ENCODE results near the gene GRAMD1B.

The GRAMD1B gene

GRCh38 chr11:123405123-123405592 lies 24.9 kb upstream of the GRAMD1B start:
- H3K27me3 Mint-ChIP-seq, result peaks cover 5% of the 10 kb centered on the region

GRCh38 chr11:123406441-123407129 lies 23.5 kb upstream of the GRAMD1B start:
- Mint-ChIP-seq H3K9me3 (no peaks in the 10 kb centered on the region), H3K27me3 (peaks cover 9% of the 10 kb centered on the region), H3K4me1 (peaks cover 35% of the 10 kb centered on the region), H3K27ac (peak overlapping the region; percentile 45), H3K4me3 (no peak overlapping the region), H3K36me3 (no peaks in the 10 kb centered on the region)
- DNase-seq, result no peak
- CTCF ChIA-PET, result interaction anchor here (0.6 to 6.8 kb wide), 35 partner anchors 9 to 303 kb away, joined by 3 to 232 read pairs (median 6); partner anchors contain the start of gene GRAMD1B

More at GRCh38 chr11:123405123-123405592, 24.9 kb upstream of the GRAMD1B start:
- H3K36me3 Mint-ChIP-seq, result no peaks in the 10 kb centered on the region
- H3K4me1 Mint-ChIP-seq, result peaks cover 30% of the 10 kb centered on the region
- H3K4me3 Mint-ChIP-seq, result no peak overlapping the region
- H3K27ac Mint-ChIP-seq, result no peak overlapping the region
- no peaks in the 10 kb centered on the region for H3K9me3 Mint-ChIP-seq
- CTCF ChIA-PET, result interaction anchor here (3.1 to 6.8 kb wide), 7 partner anchors 28 to 150 kb away, joined by 12 to 232 read pairs (median 20); no protein-coding TSS in a partner anchor
- no peak for DNase-seq

- Mint-ChIP-seq H3K4me3 (peak overlapping the region; percentile 33), H3K27ac (no peak overlapping the region), H3K36me3 (no peaks in the 10 kb centered on the region), H3K27me3 (peaks cover 9% of the 10 kb centered on the region), H3K9me3 (no peaks in the 10 kb centered on the region), H3K4me1 (peaks cover 35% of the 10 kb centered on the region)
- CTCF ChIA-PET, result interaction anchor here (0.6 to 6.8 kb wide), 52 partner anchors 9 to 304 kb away, joined by 3 to 232 read pairs (median 5); partner anchors contain the start of gene GRAMD1B
- peak; percentile 76 for DNase-seq
Observed at GRCh38 chr11:123407130-123407995, 22.7 kb upstream of the GRAMD1B start.

- DNase-seq, result no peak
- H3K27me3 Mint-ChIP-seq, result peaks cover 9% of the 10 kb centered on the region
- no peaks in the 10 kb centered on the region for H3K36me3 Mint-ChIP-seq
- no peaks in the 10 kb centered on the region for H3K9me3 Mint-ChIP-seq
- H3K27ac Mint-ChIP-seq, result no peak overlapping the region
- no peak overlapping the region for H3K4me3 Mint-ChIP-seq
- CTCF ChIA-PET, result interaction anchor here (0.7 to 6.8 kb wide), 45 partner anchors 9 to 305 kb away, joined by 3 to 232 read pairs (median 5); partner anchors contain the start of gene GRAMD1B
- peaks cover 35% of the 10 kb centered on the region for H3K4me1 Mint-ChIP-seq
Observed at GRCh38 chr11:123407996-123408597, 22.0 kb upstream of the GRAMD1B start.

- DNase-seq, result no peak
- H3K4me3 Mint-ChIP-seq, result no peak overlapping the region
- CTCF ChIA-PET, result interaction anchor here (1.1 to 6.8 kb wide), 21 partner anchors 8 to 297 kb away, joined by 4 to 232 read pairs (median 9); partner anchors contain the start of gene GRAMD1B
- H3K36me3 Mint-ChIP-seq, result no peaks in the 10 kb centered on the region
- peaks cover 35% of the 10 kb centered on the region for H3K4me1 Mint-ChIP-seq
- H3K27ac Mint-ChIP-seq, result no peak overlapping the region
- H3K9me3 Mint-ChIP-seq, result no peaks in the 10 kb centered on the region
- peaks cover 9% of the 10 kb centered on the region for H3K27me3 Mint-ChIP-seq
Observed at GRCh38 chr11:123408619-123409455, 21.2 kb upstream of the GRAMD1B start.

GRCh38 chr11:123409456-123410217 lies 20.4 kb upstream of the GRAMD1B start:
- H3K27me3 Mint-ChIP-seq, result peaks cover 9% of the 10 kb centered on the region
- CTCF ChIA-PET, result interaction anchor here (1.2 to 6.8 kb wide), 4 partner anchors 20 to 68 kb away, joined by 3 to 232 read pairs (median 6); partner anchors contain the start of gene GRAMD1B
- H3K36me3 Mint-ChIP-seq, result no peaks in the 10 kb centered on the region
- H3K4me1 Mint-ChIP-seq, result peaks cover 34% of the 10 kb centered on the region
- no peak overlapping the region for H3K27ac Mint-ChIP-seq
- no peaks in the 10 kb centered on the region for H3K9me3 Mint-ChIP-seq
- DNase-seq, result no peak
- no peak overlapping the region for H3K4me3 Mint-ChIP-seq

GRCh38 chr11:123410218-123410549 lies 19.9 kb upstream of the GRAMD1B start:
- H3K36me3 Mint-ChIP-seq, result no peaks in the 10 kb centered on the region
- no peak for DNase-seq
- H3K27me3 Mint-ChIP-seq, result peaks cover 9% of the 10 kb centered on the region
- H3K9me3 Mint-ChIP-seq, result no peaks in the 10 kb centered on the region
- no peak overlapping the region for H3K4me3 Mint-ChIP-seq
- CTCF ChIA-PET, result interaction anchor here (1.2 to 6.8 kb wide), 4 partner anchors 19 to 67 kb away, joined by 3 to 232 read pairs (median 6); partner anchors contain the start of gene GRAMD1B
- no peak overlapping the region for H3K27ac Mint-ChIP-seq
- peaks cover 31% of the 10 kb centered on the region for H3K4me1 Mint-ChIP-seq

- H3K9me3 Mint-ChIP-seq, result no peaks in the 10 kb centered on the region
- H3K4me3 Mint-ChIP-seq, result no peak overlapping the region
- peaks cover 12% of the 10 kb centered on the region for H3K27me3 Mint-ChIP-seq
- CTCF ChIA-PET, result interaction anchor here (0.7 to 1.5 kb wide), 3 partner anchors 65 to 152 kb away, joined by 3 to 4 read pairs (median 4); no protein-coding TSS in a partner anchor
- no peak for DNase-seq
- no peaks in the 10 kb centered on the region for H3K36me3 Mint-ChIP-seq
- no peak overlapping the region for H3K27ac Mint-ChIP-seq
- H3K4me1 Mint-ChIP-seq, result peaks cover 8% of the 10 kb centered on the region
Observed at GRCh38 chr11:123413636-123414035, 16.4 kb upstream of the GRAMD1B start.

- Mint-ChIP-seq H3K27ac (no peak overlapping the region), H3K36me3 (no peaks in the 10 kb centered on the region), H3K27me3 (peaks cover 3% of the 10 kb centered on the region), H3K4me3 (no peak overlapping the region), H3K9me3 (no peaks in the 10 kb centered on the region), H3K4me1 (peaks cover 6% of the 10 kb centered on the region)
- DNase-seq, result no peak
- CTCF ChIA-PET, result interaction anchor here (3.9 kb wide), 1 partner anchor 9 kb away, joined by 23 read pairs; no protein-coding TSS in a partner anchor
Observed at GRCh38 chr11:123416566-123416965, 13.5 kb upstream of the GRAMD1B start.

GRCh38 chr11:123418351-123419114 lies 11.5 kb upstream of the GRAMD1B start:
- CTCF ChIA-PET, result interaction anchor here (1.0 to 3.9 kb wide), 4 partner anchors 9 to 56 kb away, joined by 3 to 23 read pairs (median 4); no protein-coding TSS in a partner anchor
- Mint-ChIP-seq H3K27me3 (peaks cover 10% of the 10 kb centered on the region), H3K9me3 (no peaks in the 10 kb centered on the region), H3K36me3 (no peaks in the 10 kb centered on the region), H3K4me1 (peaks cover 7% of the 10 kb centered on the region), H3K4me3 (no peak overlapping the region), H3K27ac (no peak overlapping the region)
- no peak for DNase-seq

GRCh38 chr11:123419731-123420452 lies 10.2 kb upstream of the GRAMD1B start:
- Mint-ChIP-seq H3K36me3 (no peaks in the 10 kb centered on the region), H3K4me3 (no peak overlapping the region), H3K27me3 (peaks cover 17% of the 10 kb centered on the region), H3K27ac (no peak overlapping the region), H3K9me3 (no peaks in the 10 kb centered on the region), H3K4me1 (peaks cover 7% of the 10 kb centered on the region)
- DNase-seq, result no peak
- CTCF ChIA-PET, result interaction anchor here (0.8 kb wide), 1 partner anchor 12 kb away, joined by 3 read pairs; no protein-coding TSS in a partner anchor

Measured in activated naive CD4-positive, alpha-beta T cell treated with anti-CD3 and anti-CD28 coated beads, Interleukin-2, amount 10 ng/mL, durations not matched to agents 7 days and 5 days (primary cell).